HCT116 (cell line): ENCODE results near the gene SOBP.

Experiments used
- CEBPB ChIP-seq: IDR thresholded peaks from 2 replicates; pipeline ENCODE4 v1.6.1; 2012; ENCODE audit warnings: low read depth
- MAX ChIP-seq: IDR thresholded peaks from 2 replicates; pipeline ENCODE4 v1.6.1; 2012
- POLR2A ChIP-seq: IDR thresholded peaks from 2 replicates; pipeline ENCODE4 v1.7.0; 2011; ENCODE audit warnings: borderline replicate concordance; ENCODE audit not compliant: insufficient read depth, insufficient read length; ENCODE audit errors: extremely low read depth
- RAD21 ChIP-seq: IDR thresholded peaks from 2 replicates; pipeline ENCODE4 v1.6.1; 2012; ENCODE audit warnings: low read depth, mild to moderate bottlenecking
- SIN3A ChIP-seq: IDR thresholded peaks from 2 replicates; pipeline ENCODE4 v1.6.1; 2012; ENCODE audit warnings: low read depth
- ZFX ChIP-seq: fragments of 450-650 bp; IDR thresholded peaks from 2 replicates; pipeline ENCODE4 v1.6.1; 2017
- TF ChIP-seq, protein P1 (sequence below), 3 experiments: fragments of 200-600 bp in 1 of 3; sonication (generic) in 1 of 3; IDR thresholded peaks in 2 of 3; conservative IDR thresholded peaks in 1 of 3; 2 replicates each; pipeline ENCODE4 v1.5.1; 2012 to 2017; ENCODE audit warnings: low read depth in 2 of 3, low read length in 2 of 3, antibody characterized with exemption in 1 of 3, borderline replicate concordance in 1 of 3, control low read depth in 1 of 3, mild to moderate bottlenecking in 1 of 3, mixed read lengths in 1 of 3, mixed run types in 1 of 3, moderate library complexity in 1 of 3; ENCODE audit not compliant: insufficient read depth in 1 of 3
- TF ChIP-seq, protein P2 (sequence below): IDR thresholded peaks from 2 replicates; pipeline ENCODE4 v1.6.1; 2012; ENCODE audit warnings: low read depth

DNA sequence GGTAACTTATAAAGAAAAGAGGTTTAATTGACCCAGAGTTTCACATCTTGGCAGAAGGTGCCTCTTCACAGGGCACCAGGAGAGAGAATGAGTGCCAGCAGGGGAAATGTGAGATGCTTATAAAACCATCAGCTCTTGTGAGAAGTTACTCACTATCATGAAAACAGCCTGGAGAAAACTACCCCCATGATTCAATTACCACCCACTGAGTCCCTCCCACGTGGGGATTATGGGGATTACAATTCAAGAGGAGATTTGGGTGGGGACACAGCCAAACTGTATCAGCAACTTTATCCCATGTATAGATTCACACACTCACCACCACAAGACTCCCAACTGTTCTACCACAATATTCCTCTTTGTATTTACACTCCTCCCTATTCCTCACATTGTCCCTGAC lies 41.1 kb upstream of the SOBP start:
- TF ChIP-seq, protein P1, sequence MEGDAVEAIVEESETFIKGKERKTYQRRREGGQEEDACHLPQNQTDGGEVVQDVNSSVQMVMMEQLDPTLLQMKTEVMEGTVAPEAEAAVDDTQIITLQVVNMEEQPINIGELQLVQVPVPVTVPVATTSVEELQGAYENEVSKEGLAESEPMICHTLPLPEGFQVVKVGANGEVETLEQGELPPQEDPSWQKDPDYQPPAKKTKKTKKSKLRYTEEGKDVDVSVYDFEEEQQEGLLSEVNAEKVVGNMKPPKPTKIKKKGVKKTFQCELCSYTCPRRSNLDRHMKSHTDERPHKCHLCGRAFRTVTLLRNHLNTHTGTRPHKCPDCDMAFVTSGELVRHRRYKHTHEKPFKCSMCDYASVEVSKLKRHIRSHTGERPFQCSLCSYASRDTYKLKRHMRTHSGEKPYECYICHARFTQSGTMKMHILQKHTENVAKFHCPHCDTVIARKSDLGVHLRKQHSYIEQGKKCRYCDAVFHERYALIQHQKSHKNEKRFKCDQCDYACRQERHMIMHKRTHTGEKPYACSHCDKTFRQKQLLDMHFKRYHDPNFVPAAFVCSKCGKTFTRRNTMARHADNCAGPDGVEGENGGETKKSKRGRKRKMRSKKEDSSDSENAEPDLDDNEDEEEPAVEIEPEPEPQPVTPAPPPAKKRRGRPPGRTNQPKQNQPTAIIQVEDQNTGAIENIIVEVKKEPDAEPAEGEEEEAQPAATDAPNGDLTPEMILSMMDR (IDR thresholded peaks at IDR 0.05 in 2 of 3, conservative IDR thresholded peaks at IDR 0.05 in 1 of 3; ENCODE audit: borderline replicate concordance in 1 of 3, insufficient read depth in 1 of 3, low read depth in 2 of 3, low read length in 2 of 3) = no peak
- TF ChIP-seq MAX = no peak
- no peak for TF ChIP-seq ZFX
- TF ChIP-seq, protein P2, sequence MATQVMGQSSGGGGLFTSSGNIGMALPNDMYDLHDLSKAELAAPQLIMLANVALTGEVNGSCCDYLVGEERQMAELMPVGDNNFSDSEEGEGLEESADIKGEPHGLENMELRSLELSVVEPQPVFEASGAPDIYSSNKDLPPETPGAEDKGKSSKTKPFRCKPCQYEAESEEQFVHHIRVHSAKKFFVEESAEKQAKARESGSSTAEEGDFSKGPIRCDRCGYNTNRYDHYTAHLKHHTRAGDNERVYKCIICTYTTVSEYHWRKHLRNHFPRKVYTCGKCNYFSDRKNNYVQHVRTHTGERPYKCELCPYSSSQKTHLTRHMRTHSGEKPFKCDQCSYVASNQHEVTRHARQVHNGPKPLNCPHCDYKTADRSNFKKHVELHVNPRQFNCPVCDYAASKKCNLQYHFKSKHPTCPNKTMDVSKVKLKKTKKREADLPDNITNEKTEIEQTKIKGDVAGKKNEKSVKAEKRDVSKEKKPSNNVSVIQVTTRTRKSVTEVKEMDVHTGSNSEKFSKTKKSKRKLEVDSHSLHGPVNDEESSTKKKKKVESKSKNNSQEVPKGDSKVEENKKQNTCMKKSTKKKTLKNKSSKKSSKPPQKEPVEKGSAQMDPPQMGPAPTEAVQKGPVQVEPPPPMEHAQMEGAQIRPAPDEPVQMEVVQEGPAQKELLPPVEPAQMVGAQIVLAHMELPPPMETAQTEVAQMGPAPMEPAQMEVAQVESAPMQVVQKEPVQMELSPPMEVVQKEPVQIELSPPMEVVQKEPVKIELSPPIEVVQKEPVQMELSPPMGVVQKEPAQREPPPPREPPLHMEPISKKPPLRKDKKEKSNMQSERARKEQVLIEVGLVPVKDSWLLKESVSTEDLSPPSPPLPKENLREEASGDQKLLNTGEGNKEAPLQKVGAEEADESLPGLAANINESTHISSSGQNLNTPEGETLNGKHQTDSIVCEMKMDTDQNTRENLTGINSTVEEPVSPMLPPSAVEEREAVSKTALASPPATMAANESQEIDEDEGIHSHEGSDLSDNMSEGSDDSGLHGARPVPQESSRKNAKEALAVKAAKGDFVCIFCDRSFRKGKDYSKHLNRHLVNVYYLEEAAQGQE = no peak
- no peak for TF ChIP-seq RAD21
- TF ChIP-seq POLR2A = no peak
- no peak for TF ChIP-seq SIN3A
- TF ChIP-seq CEBPB = no peak
